PC-3 (cell line): ENCODE measurements around the gene EIF3I. TPM values are rescaled to one million over a fixed set of nuclear protein-coding genes. Genes with fewer than 3 reads are reported as not detected.
A peak's percentile ranks its signal among the peaks of the same experiment; 100 is the strongest.

Source experiments
- ATAC-seq: fragments of 200-7000 bp; cut with Tn5 transposase; 2 replicates; pipeline ENCODE4 v1.9.1; 2020; ENCODE audit warnings: mild to moderate bottlenecking, moderate library complexity
- BruUV-seq: library from RNA; stranded (reverse); fragments of 400-500 nt; replicated peaks from 2 replicates; lab custom pipeline; 2021; lab: Mats Ljungman, UMichigan
- CTCF ChIA-PET: fragments of 300-600 bp; sonication (Branson Sonifier 250); formaldehyde crosslinking; loops from one replicate; lab custom pipeline; 2022; ENCODE audit warnings: antibody characterized with exemption; lab: Charles Lee
- POLR2A ChIA-PET: fragments of 300-600 bp; sonication (Branson Sonifier 250); formaldehyde crosslinking; loops from one replicate; lab custom pipeline; 2022; ENCODE audit warnings: antibody characterized with exemption; ENCODE audit not compliant: unreplicated experiment; lab: Charles Lee
- DNase-seq: peaks from one replicate; pipeline ENCODE4 v3.0.0-alpha.2; 2015
- H2AFZ ChIP-seq: fragments of 300-600 bp; sonication (generic); 2 replicates; pipeline ENCODE4 v1.6.0; 2016; ENCODE audit warnings: antibody characterized with exemption, low read length
- H3F3A ChIP-seq: fragments of 300-600 bp; sonication (generic); one replicate; pipeline ENCODE4 v1.6.0; 2017; ENCODE audit warnings: antibody characterized with exemption, low read length, control low read depth, mild to moderate bottlenecking; ENCODE audit not compliant: unreplicated experiment
- H3K27ac ChIP-seq: fragments of 300-600 bp; sonication (generic); 2 replicates; pipeline ENCODE4 v1.5.1; 2016; ENCODE audit warnings: mild to moderate bottlenecking, low read length
- H3K27me3 ChIP-seq: fragments of 300-600 bp; sonication (generic); 2 replicates; pipeline ENCODE4 v1.6.1; 2016; ENCODE audit warnings: low read length, mixed read lengths
- H3K36me3 ChIP-seq: fragments of 300-600 bp; sonication (generic); 2 replicates; pipeline ENCODE4 v1.6.1; 2016; ENCODE audit warnings: low read depth, mixed run types, low read length, mixed read lengths
- H3K4me1 ChIP-seq: fragments of 300-600 bp; sonication (generic); 2 replicates; pipeline ENCODE4 v1.5.1; 2016; ENCODE audit warnings: low read length; ENCODE audit not compliant: insufficient read depth
- H3K4me2 ChIP-seq: fragments of 300-600 bp; sonication (generic); 2 replicates; pipeline ENCODE4 v1.6.0; 2016; ENCODE audit warnings: low read length
- H3K4me3 ChIP-seq: fragments of 300-600 bp; sonication (generic); 2 replicates; pipeline ENCODE4 v1.5.1; 2016; ENCODE audit warnings: mild to moderate bottlenecking, low read length, mixed read lengths
- H3K79me2 ChIP-seq: fragments of 300-600 bp; sonication (generic); 2 replicates; pipeline ENCODE4 v1.6.1; 2017; ENCODE audit warnings: low read length, mixed read lengths
- H3K9ac ChIP-seq: fragments of 300-600 bp; sonication (generic); 2 replicates; pipeline ENCODE4 v1.6.0; 2016; ENCODE audit warnings: mild to moderate bottlenecking, low read length
- H3K9me2 ChIP-seq: fragments of 300-600 bp; sonication (generic); replicated peaks from 2 replicates; pipeline ENCODE4 v1.6.1; 2016; ENCODE audit warnings: mixed run types, low read length, mixed read lengths
- H3K9me3 ChIP-seq: fragments of 300-600 bp; sonication (generic); 2 replicates; pipeline ENCODE4 v1.6.1; 2016; ENCODE audit warnings: low read length, mixed read lengths
- H4K20me1 ChIP-seq: fragments of 300-600 bp; sonication (generic); 2 replicates; pipeline ENCODE4 v1.6.1; 2016; ENCODE audit warnings: low read length, mixed read lengths
- EZH2 ChIP-seq: fragments of 300-600 bp; sonication (generic); IDR thresholded peaks from one replicate; pipeline ENCODE4 v1.6.1; 2017; ENCODE audit warnings: antibody characterized with exemption, mild to moderate bottlenecking, low read length; ENCODE audit not compliant: unreplicated experiment
- EZH2phosphoT487 ChIP-seq: fragments of 300-600 bp; sonication (generic); IDR thresholded peaks from 2 replicates; pipeline ENCODE4 v1.6.1; 2018; ENCODE audit warnings: mild to moderate bottlenecking, antibody characterized with exemption, low read length, borderline replicate concordance
- intact Hi-C: fragments of 100-400 bp; cut with micrococcal nuclease; formaldehyde crosslinking; loops from 2 replicates; pipeline ENCODE4 v1.9.0; 2023
- total RNA-seq: library from RNA; depleted of rRNA; stranded (reverse); fragments of >200 nt; gene quantifications from 2 replicates; pipeline ENCODE4 v1.2.3, GENCODE V29; 2014
- TF ChIP-seq, protein P1 (sequence below): fragments of 300-600 bp; sonication (generic); conservative IDR thresholded peaks from 2 replicates; pipeline ENCODE4 v1.5.1; 2017; ENCODE audit warnings: antibody characterized with exemption, low read depth, mild to moderate bottlenecking, low read length

The EIF3I gene
- total RNA-seq, 1 experiment from 2014 or later: 442 TPM

DNA sequence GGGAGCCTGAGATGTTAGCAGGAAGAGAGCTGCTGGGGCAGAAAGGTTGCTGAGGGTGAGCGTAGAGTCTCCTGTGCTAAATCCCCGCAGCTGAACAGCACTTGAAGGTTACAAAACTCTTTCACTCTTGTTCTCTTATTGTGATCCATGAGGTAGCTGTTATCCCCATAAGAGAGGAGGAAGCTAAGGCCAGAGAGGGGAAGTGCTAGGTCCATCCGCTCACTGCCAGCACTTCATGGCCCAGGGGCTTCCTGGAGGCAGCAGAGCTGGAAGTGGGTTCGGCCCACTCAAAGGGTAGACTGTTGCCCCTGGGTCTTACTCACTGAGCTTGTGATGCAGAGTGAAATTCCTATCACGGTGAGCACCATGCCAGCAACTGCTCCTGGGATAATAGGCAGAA, 5.6 kb upstream of the EIF3I start:
- peak overlapping the region; percentile 94 for H3K27ac ChIP-seq
- no peaks in the 10 kb centered on the region for H3K27me3 ChIP-seq
- H4K20me1 ChIP-seq: no peaks in the 10 kb centered on the region
- no peak overlapping the region for H3K4me3 ChIP-seq
- H3K9me3 ChIP-seq: no peaks in the 10 kb centered on the region
- H3F3A ChIP-seq: peaks cover 6% of the 10 kb centered on the region
- no peak overlapping the region for H2AFZ ChIP-seq
- ATAC-seq (no peak), DNase-seq (no peak)
- H3K9ac ChIP-seq: peak overlapping the region; percentile 42
- H3K9me2 ChIP-seq: no peaks in the 10 kb centered on the region
- no peak for TF ChIP-seq EZH2phosphoT487
- POLR2A ChIA-PET: interaction anchor here (0.5 to 0.6 kb wide), 3 partner anchors 39 to 135 kb away, joined by 3 to 4 read pairs (median 3); no protein-coding TSS in a partner anchor
- peaks cover 21% of the 10 kb centered on the region for H3K79me2 ChIP-seq
- intact Hi-C loops: loop anchor here (5.0 kb wide), 4 partner anchors 76 to 196 kb away; partner anchors contain the start of gene HDAC1
- peaks cover 40% of the 10 kb centered on the region for H3K4me1 ChIP-seq
- H3K4me2 ChIP-seq: peak overlapping the region; percentile 70
- peaks cover 12% of the 10 kb centered on the region; the same call in 1 of the 2 replicates for H3K36me3 ChIP-seq
- BruUV-seq: TSS peak; percentile 26
- CTCF ChIA-PET: interaction anchor here (0.8 to 2.3 kb wide), 8 partner anchors 24 to 178 kb away, joined by 3 to 17 read pairs (median 8); partner anchors contain the start of gene BSDC1

DNA sequence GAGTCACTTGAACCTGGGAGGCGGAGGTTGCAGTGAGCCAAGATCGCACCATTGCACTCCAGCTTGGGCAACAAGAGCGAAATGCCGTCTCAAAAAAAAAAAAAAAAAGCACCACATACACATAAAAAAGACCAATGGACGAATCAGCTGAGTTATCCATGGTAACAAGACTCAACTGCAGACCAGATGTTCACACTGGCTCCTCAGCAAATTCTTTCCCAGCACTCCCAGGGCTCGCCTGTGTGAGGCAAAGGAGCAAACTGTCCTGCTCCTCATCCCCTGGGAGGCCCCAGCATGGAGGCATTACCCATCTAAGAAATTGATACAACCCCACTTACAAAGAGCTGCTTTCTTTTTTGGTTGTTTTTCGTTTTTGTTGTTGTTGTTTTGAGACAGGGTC, 3.2 kb upstream of the EIF3I start:
- H3K79me2 ChIP-seq: peaks cover 45% of the 10 kb centered on the region
- no peak overlapping the region for H3K9ac ChIP-seq
- H3K4me1 ChIP-seq: peaks cover 48% of the 10 kb centered on the region
- no TSS peak for BruUV-seq
- no peak overlapping the region for H3K4me3 ChIP-seq
- H3K27ac ChIP-seq: no peak overlapping the region
- no peak for DNase-seq
- no peaks in the 10 kb centered on the region for H3K9me2 ChIP-seq
- H3K27me3 ChIP-seq: no peaks in the 10 kb centered on the region
- H3F3A ChIP-seq: peaks cover 6% of the 10 kb centered on the region
- no peaks in the 10 kb centered on the region for H3K9me3 ChIP-seq
- no peak overlapping the region for H2AFZ ChIP-seq
- intact Hi-C loops: loop anchor here (5.0 kb wide), 4 partner anchors 73 to 193 kb away; partner anchors contain the start of gene HDAC1
- POLR2A ChIA-PET: no interaction called here
- CTCF ChIA-PET: no interaction called here
- no peaks in the 10 kb centered on the region for H4K20me1 ChIP-seq
- TF ChIP-seq EZH2phosphoT487: no peak
- TF ChIP-seq, protein P1, sequence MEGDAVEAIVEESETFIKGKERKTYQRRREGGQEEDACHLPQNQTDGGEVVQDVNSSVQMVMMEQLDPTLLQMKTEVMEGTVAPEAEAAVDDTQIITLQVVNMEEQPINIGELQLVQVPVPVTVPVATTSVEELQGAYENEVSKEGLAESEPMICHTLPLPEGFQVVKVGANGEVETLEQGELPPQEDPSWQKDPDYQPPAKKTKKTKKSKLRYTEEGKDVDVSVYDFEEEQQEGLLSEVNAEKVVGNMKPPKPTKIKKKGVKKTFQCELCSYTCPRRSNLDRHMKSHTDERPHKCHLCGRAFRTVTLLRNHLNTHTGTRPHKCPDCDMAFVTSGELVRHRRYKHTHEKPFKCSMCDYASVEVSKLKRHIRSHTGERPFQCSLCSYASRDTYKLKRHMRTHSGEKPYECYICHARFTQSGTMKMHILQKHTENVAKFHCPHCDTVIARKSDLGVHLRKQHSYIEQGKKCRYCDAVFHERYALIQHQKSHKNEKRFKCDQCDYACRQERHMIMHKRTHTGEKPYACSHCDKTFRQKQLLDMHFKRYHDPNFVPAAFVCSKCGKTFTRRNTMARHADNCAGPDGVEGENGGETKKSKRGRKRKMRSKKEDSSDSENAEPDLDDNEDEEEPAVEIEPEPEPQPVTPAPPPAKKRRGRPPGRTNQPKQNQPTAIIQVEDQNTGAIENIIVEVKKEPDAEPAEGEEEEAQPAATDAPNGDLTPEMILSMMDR: no peak
- TF ChIP-seq EZH2: no peak
- no peak overlapping the region for H3K4me2 ChIP-seq
- peaks cover 17% of the 10 kb centered on the region; the same call in 1 of the 2 replicates for H3K36me3 ChIP-seq
- ATAC-seq: no peak

DNA sequence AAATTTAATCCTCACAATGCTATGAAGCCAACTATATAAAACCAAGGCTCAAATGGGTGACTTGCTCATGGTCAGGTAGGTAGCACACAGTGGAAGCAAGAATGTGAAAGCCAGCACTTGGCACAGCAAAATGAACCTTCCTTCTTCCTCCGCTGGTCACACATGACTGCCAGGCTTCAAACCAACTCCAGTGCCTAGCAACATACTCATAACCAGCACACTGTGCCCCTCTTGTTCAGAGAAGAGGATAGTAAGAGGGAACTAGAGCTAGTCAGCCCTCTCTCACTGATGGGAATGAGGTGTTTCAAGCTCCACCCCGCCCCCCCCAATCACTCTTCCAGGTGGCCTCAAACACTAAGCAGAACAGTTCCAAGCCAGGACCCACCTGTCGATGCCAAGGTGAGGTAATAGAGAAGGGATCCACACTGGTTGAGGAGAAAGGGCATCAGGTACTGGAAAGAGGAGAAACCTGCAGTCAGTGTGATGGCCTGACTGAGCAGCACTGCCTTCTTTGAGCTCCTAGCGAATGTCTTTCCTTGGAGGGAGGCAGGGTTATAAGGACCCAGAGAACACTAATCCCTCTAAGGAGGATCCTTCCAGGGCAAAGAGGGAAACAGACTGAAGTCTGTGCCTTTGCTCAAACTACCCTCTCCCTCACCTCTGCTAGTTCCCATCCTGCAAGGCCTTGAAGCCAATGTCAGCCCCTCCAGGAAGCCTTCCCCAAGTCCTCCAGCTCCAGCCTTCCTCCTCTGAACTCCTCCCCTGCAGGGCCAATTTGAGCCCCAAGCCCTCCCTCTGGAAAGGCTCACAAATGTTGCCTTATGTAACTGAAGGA, 1.2 kb upstream of the EIF3I start:
- intact Hi-C loops: no loop called here
- Histone ChIP-seq H3K27me3 (no peaks in the 10 kb centered on the region), H3K9ac (peak overlapping the region; percentile 98), H3F3A (peaks cover 6% of the 10 kb centered on the region), H4K20me1 (no peaks in the 10 kb centered on the region), H2AFZ (peak overlapping the region; percentile 60; the same call in 1 of the 2 replicates), H3K4me1 (peaks cover 36% of the 10 kb centered on the region), H3K4me3 (peak overlapping the region; percentile 86), H3K9me3 (no peaks in the 10 kb centered on the region), H3K4me2 (peak overlapping the region; percentile 93), H3K27ac (peak overlapping the region; percentile 70; the same call in 1 of the 2 replicates), H3K79me2 (peaks cover 55% of the 10 kb centered on the region), H3K36me3 (peaks cover 22% of the 10 kb centered on the region), H3K9me2 (no peaks in the 10 kb centered on the region)
- ATAC-seq (no peak), DNase-seq (no peak)
- BruUV-seq: no TSS peak
- ChIA-PET CTCF (no interaction called here), POLR2A (no interaction called here)
- TF ChIP-seq EZH2phosphoT487 (no peak), EZH2 (no peak)
- TF ChIP-seq, protein P1: no peak
